Activated CD4-positive, CD25-positive, alpha-beta regulatory T cell treated with anti-CD3 and anti-CD28 coated beads, Interleukin-2, amount 50 U/mL, for 16 hours (primary cell): Measurements from ENCODE around the gene UBE3D.
"Not testable (repeated sequence)": the region's sequence is repeated elsewhere in the genome, so short reads cannot be mapped to it uniquely, and the experiment has no call there.

Experiments
- DNase-seq: peaks from one replicate; pipeline ENCODE4 v3.0.0-alpha.2; 2020; ENCODE audit warnings: low read depth, low spot score

The UBE3D gene

DNA sequence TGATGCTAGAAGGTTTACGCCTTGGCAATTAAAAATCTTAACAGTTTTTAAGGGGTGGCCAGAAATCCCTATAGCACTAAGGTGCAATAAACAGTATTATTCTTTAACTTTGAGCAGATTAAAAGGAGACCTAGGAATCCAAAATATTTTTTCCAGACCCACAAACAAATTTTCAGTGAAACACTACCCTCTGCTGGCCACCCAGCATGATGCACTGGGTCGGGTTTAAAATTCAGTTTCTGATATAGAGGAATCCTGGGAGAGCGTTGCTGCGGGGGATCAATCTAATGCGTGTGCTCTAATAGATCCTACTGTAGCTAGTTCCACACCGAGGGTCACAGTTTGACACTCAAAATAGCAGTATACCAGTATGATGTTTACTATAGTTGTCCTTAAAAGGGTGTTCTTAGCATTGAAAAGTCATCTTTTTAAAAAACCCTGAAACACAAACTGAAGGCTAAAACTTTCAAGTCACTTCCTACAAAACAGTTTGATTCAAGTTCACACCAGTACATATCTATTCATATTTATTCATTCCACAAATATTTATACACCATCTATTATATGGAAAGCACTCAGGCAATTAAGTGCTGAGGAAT lies 10.2 kb downstream of the UBE3D start:
- DNase-seq = no peak

DNA sequence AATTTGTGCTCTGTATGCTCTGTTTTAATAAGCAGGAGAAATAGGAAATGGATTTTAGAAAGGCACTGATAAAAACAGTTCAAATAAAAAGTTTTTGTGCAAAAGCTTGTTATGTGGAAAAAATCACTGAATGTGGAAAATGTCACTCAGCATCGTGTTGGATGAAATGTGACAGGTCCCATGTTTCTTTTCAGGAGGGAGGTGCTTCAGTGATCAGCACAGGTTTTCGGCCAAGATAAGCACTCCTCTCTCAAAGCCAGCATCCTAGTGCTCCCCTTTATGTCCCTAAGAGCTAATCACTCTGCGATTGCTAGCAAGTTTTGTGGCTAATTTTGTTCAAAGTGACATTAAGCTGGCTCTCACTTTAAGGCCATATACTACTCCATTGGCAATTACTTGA lies 12.0 kb downstream of the UBE3D start:
- DNase-seq = no peak

DNA sequence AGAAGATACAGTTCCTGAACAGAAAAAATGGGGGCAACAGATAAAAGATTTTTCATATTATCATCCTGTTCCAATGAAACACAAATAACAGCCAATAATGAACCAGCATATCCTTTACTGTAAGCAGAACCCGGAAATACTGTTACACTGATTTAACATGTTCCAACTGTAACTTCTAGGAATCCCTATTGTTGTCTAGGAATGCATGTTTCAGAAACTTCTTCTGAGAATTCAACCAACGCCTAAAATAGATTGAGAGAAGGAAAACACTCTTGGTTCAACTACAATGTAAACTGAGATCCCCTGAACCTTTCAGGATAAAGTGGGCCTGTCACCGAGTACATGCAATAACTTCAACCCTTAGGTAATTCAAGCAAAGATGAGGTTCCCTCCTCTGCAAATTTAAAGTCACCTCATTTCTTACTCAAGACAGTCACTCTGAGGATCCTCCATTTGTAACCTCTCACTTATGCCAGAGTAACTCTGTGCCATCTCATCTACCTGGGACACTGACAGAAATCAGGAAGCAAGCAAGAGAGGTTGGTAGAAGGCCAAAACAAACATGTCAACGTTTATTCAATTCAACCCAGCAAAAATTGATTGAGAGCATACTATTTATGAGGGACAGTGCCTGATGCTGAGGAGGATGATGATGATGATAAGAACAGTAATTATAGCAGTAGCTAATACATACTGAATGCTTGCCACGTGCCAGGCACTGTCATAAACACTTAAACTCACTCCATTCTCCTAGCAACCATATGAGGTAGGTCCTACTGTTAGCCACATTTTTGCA lies 14.1 kb downstream of the UBE3D start:
- DNase-seq = no peak

DNA sequence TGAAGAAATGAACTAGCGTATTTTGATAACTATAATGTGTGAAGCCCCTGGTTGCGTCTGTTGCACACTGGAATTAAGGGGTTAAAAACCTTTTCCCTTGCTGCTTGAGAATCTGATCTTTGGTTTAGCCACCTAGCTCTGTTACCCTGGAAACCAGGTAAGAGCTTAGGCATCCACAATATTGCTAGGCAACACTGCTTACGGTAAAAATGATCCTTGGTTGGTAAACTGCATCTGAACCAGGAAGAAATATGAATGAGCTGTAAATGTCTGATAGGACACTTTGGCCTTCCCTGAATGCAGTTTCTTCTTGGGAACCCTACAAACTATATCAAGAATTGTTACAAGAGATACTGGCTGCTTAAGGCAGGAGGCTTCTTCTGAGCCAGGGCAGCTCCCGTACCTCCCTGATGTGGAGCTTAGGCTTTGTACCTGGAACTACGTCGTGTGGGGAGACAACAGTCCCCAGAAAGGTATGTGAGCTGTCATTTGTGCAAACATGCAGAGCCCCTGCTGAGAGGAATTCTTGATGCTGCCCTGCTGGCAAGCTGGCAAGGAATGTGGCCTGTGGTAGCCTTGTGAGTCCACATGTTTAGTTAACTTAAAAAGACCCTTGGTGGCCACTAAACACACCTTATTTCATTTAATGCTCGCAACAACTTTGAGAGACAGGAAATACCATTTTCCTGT lies 18.4 kb downstream of the UBE3D start:
- DNase-seq = no peak

DNA sequence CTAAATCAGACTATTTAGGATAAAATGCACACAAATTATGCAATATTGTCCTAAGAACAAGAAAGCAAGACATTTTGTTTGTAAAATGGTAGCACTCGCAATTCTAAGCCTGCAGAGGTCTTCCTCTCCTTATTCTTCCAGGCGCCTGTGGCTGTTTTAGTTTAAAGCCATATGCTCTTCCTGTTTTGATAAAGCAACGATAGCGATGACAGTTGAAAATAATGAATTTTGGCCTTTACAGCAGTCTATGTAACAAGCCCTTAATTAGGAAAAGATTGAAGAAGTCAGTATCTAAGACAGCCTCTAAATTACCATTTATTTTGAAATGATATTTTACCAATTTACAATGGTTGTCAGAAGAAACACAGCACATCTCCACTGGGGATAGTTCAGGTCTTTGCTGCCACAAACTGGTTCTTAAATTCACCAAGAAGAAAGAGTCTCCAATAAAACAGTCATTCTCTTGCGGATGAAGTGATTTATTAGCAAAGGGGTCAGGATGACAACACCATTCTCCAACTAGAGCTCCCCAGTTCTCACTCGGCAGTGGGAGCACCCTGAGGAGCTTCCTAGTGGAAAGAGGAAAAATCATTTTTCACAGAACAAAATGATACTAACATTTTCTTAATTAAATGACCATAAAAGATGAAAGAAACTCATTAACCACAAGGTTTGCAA lies 21.4 kb downstream of the UBE3D start:
- DNase-seq = no peak

DNA sequence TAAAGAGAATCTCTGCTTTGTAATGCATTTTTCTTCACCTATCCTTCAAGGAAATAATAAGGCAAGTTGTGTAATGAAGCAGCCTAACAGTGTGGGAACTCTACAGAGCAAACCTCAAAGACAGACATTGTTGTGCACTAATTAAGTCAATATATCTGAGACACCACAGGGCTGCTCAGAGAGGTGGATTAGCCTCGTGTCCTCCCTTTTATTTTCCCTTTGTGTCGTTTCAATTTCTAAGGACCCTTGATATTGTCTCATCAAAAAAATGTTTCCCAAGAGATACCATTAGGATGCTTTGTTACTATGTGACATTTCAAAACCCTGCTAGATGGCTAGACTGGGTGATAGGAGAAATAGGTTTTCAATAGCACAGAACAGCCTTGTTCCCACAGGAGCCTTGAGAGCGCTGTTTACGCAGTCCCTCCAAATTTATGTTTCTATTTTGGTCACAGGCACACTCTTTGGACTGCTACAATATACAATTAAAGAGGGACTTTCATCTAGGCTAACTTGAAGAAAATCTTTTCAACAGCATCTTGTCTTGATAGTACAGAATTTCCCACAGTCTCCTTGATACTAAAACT lies 23.1 kb downstream of the UBE3D start:
- DNase-seq = no peak

DNA sequence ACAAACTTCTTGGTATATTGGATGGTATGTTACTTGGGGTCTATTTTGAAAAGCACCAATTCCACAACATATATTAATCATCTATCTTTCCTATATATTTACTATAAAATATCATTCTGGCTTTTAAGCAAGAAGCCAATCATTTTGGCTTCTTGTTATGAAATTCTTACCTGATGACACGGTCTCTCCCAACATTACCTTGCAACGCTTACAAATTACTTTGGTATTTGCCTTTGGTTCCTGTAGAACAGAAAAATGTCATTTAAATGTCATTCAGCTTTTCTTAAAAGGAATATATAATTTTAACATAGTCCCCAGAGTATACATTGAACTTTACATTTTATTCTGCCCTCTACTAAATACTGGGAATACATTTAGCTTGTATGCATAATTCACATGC lies 27.4 kb downstream of the UBE3D start:
- DNase-seq = no peak

DNA sequence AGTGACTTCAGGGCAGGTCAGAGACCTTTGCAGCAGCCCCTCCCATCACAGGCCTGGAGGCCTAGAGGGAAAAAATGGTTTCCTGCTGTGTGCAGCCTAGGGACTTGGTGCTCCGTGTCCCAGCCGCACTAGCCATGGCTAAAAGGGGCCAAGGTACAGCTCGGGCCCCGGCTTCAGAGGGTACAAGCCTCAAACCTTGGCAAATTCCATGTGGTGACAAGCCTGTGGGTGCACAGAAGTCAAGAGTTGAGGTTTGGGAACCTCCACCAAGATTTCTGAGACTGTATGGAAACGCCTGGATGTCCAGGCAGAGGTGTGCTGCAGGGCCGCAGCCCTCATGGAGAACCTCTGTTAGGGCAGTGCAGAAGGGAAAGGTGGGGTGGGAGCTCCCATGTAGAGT lies 34.0 kb downstream of the UBE3D start:
- no peak for DNase-seq

DNA sequence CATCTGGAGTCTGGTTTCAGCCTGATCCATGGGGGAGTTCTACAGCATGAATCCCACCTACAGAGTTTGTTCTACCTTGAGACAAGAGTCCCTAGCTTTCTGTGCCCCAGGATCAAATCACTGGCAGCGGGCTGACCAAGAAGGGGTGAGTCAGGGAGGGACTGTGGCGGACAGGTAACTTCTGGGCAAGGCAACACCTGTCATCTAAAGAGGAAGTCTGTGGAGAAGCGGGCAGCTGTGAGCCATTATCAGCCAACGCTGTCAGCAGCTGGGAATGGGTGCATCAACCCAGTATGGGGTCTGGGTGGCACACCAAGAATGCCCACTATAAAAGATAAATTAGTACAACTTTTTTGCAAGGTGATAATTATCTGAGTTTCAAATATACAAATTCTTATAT lies 45.9 kb downstream of the UBE3D start:
- DNase-seq = no peak

DNA sequence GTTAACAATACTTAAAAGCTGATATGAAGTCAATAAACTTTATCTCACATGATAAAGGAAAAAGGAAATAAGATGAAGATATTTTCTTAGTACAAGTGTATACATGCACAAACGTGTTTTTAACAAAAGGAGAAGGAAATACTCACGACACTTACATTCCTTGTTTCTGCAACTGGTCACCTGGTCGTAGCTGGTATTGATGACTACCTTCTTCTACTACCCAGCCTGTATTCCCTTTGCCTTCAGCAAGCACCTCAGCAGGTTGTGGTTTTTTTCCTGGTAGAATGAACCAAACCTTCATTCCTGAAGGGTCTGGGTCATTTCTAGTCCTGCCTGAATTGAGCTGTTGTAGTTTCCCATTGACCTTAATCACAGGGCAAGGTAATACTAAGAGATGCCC lies 54.5 kb downstream of the UBE3D start:
- DNase-seq = not testable (repeated sequence)

DNA sequence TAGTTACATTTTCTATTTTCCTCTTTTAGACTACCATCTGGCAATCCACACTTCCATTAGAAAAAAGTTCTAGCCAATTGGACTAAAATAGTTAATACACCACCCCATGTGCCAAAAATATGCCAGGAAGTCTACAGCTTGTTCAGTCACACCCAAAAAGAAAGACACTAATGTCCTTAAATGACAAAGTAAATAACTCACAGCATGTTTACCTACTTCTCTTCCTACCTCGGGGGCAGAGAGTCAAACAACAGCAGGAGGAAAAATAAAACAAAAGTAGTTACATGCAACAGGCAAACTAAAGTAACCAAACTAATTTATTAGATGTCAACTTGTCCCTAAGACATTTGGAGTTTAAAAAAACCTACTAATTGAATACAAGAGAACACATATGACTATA lies 57.0 kb downstream of the UBE3D start:
- no peak for DNase-seq

DNA sequence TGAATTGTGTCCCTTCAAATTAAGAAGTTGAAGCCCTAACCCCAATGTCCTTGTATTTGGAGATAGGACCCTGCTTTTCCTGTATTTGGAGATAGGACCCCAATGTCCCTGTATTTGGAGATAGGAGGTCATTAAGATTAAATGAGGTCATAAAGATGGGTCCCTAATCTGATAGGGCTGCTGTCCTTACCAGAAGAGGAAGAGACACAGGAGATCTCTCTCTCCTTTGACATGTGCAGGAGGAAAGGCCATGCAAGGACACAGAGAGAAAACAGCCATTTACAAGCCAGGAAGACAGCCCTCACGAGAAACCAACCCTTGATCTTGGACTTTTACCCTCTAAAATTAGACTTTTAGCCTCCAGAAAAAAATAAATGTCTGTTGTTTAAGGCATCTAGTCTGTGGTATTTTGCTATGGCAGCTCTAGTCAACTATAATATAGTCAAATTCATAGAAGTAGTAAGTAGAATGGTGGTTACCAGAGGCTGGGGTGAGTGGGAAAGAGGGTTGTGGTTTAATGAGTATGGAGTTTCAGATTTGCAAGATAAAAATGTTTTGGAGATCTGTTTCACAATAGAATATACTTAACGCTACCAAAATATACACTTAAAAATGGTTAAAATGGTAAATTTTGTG lies 59.3 kb downstream of the UBE3D start:
- no peak for DNase-seq

DNA sequence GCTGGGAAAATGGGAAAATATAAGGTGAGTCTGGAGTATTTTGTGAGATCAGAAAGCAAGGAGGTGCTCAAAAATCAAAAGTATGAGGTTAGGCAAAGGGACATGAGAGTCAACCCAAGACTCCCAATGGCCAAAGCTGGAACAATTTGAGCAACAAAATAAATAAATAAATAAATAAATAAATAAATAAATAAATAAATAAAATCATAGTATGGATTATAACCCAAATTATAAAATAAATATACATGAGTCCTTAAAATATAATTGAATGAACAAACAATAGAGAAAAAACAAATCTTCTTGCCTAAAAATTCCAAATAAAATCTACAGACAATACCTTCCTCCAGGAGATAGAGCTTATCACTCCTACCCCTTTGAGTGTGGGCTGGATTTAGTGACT lies 69.5 kb downstream of the UBE3D start:
- DNase-seq = no peak

DNA sequence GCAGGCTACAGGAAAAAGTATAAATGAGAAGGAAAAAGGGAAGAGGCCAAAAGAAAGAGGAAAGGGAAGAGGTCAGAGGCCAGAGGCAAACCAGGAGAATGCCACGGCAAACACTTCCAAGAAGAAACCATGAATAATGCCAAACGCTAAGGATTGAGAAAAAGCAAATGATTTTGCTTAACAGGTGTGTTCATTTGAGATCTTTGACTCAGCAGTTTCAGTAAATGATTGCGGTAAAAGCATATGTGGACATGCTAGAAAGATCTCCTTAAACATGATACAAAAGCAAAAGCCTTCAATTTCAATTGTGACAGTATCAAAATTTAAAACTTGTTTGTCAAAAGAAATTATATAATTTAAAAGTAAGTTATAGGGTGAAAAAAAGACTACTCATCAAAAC lies 70.6 kb downstream of the UBE3D start:
- DNase-seq = no peak

DNA sequence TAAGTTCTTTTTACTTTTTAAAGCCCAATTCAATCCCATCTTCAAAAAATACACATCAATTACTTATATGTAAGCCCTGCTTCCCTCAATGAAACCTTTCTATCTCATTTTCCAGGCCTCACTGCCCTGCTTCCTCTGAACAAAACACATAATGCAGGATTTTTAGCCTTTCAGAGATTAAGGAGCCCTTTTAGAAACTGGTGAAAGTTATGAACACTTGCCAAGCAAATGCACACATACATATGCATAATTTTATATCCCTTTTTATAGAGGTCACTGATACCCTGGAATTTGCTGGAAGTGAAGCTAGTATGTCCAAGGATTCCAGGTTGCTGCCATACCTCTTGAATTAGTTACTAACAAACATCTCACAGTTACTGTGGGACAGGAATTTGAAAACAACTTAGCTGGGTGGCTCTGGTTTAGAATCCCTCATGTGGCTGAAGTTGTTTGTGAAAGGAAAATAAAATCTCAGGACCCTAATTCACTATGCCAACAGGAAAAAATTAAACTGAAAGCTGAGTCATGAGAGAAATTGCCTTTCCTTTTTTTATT lies 75.8 kb downstream of the UBE3D start:
- no peak for DNase-seq

DNA sequence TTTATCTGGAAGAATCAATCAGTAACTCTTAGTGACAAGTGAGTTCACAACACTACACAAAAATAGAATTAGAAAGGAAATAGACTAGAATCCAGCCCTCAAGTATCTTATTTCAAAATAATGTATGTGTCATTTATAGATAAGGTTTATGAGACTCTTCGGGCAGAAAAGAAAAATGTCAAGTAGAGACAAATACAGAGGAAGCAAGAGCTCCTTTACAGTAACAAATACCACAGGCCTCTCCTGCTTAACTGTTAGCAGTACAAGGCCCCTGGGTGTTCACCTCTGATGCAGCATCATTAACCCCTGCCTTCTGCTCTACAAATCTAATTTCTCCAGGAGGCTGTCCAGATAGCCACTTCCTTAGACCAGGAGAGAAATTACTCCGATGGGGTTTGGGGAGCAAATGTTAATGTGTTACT lies 76.7 kb downstream of the UBE3D start:
- DNase-seq = no peak

DNA sequence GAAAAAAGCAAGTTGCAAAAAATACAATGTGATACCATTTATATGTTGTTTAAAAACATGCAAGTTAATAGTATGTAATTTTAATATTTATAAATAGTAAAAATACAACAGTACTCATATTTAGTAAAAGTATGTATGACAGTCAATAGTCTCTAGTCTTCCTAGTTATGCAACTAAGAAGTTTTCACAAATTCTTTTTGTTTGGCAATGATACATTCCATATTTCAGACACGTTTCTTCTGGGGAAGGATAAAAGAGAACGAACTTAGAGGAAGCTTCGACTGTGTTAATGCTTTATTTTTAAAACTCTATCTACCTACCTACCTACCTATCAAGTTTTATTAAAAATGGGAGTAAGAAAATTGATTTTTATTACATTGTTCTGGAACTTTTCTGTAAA lies 77.7 kb downstream of the UBE3D start:
- DNase-seq = no peak

DNA sequence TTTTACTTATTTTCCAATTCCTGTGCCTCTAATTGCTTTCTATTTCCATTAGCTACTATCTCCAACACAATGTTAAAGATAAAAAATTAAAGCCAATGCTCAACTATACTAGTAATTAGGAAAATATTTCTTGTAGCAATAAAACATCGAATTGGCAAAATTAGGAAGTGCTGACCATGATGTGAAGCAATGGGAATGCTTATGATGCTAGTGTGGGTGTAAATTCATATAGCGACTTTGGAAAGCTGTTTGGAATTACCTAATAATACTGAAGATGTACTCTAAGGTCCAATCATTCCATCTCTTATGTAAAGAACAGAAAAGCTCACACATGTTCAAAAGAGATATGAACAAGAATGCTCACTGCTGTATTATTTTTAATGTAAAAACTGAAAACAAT lies 78.2 kb downstream of the UBE3D start:
- no peak for DNase-seq

DNA sequence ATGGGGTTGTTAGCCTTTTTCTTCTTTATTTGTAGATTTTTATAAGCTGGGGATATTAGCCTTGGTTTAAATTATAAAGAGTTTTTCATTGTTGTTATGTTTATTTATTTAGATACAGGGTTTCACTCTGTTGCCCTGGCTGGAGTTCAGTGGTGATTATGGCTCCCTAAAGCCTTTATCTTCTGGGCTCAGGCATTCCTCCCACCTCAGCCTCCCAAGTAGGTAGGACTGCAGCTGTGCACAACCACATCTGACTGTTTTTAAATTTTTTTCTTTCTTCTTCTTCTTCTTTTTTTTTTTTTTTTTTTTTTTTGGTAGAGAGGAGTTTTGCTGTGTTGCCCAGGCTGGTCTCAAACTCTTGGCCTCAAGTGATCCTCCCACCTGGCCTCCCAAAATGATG lies 80.9 kb downstream of the UBE3D start:
- no peak for DNase-seq

DNA sequence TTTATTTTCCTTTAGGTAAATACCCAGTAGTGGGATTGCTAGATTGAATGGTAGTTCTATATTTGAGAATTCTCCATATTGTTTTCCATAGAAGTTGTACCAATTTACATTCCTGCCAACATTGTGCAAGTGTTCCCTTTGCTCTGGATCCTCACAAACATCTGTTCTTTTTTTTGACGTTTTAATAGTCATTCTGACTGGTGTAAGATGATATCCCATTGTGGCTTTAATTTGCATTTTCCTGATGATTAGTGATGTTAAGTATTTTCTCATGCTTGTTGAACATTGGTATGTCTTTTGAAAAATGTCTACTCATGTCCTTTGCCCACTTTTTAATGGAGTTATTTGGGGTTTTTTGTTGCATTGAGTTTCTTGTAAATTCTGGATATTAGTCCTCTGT lies 85.6 kb downstream of the UBE3D start:
- no peak for DNase-seq

DNA sequence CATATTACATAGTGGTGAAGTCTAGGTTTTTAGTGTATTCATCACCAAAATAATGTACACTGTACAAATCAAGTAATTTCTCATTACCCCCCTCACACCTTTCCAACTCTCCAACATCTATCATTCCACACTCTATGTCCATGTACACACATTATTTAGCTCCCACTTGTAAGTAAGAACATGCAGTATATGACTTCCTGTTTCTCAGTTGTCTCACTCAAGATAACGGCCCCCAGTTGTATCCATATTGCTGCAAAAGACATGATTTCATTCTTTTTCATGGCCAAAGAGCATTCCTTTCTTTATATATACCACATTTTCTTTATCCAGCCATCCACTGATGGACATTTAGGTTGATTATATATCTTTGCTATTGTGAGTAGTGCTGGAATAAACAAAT lies 86.0 kb downstream of the UBE3D start:
- no peak for DNase-seq
